Islet precursor cell (in vitro differentiated cells): ENCODE data around the gene WBP1L.
"Not testable (repeated sequence)": the region's sequence is repeated elsewhere in the genome, so short reads cannot be mapped to it uniquely, and the experiment has no call there.

Experiments
- DNase-seq: peaks from one replicate; pipeline ENCODE4 v3.0.0-alpha.2; 2018

The WBP1L gene

GRCh38 chr10:102743588-102744373 is at the start of gene WBP1L:
Gene WBP1L (plus strand): TSS chr10:102743948. CDS start chr10:102744054, 106 bp downstream.
- DNase-seq: peak; percentile 99

GRCh38 chr10:102695401-102695800 is 48.3 kb upstream of the WBP1L start:
- DNase-seq: not testable (repeated sequence)

GRCh38 chr10:102696736-102697135 is 47.0 kb upstream of the WBP1L start:
- no peak for DNase-seq

GRCh38 chr10:102698894-102699293 is 44.9 kb upstream of the WBP1L start:
- no peak for DNase-seq

- no peak for DNase-seq
Observed at GRCh38 chr10:102701272-102701671, 42.5 kb upstream of the WBP1L start.

- DNase-seq: no peak
Observed at GRCh38 chr10:102701796-102702195, 42.0 kb upstream of the WBP1L start.

GRCh38 chr10:102702742-102703141 is 41.0 kb upstream of the WBP1L start:
- no peak for DNase-seq

GRCh38 chr10:102704915-102705314 is 38.8 kb upstream of the WBP1L start:
- no peak for DNase-seq

- DNase-seq: no peak
Observed at GRCh38 chr10:102705531-102705930, 38.2 kb upstream of the WBP1L start.

GRCh38 chr10:102710609-102711008 is 33.1 kb upstream of the WBP1L start:
- no peak for DNase-seq

- no peak for DNase-seq
Observed at GRCh38 chr10:102712089-102712488, 31.7 kb upstream of the WBP1L start.

- no peak for DNase-seq
Observed at GRCh38 chr10:102712843-102713538, 30.8 kb upstream of the WBP1L start.

GRCh38 chr10:102713539-102713813 is 30.3 kb upstream of the WBP1L start:
- no peak for DNase-seq

- peak; percentile 100 for DNase-seq
Observed at GRCh38 chr10:102713814-102714620, 29.7 kb upstream of the WBP1L start, which contains the start of gene ARL3. Gene ARL3 (minus strand): TSS chr10:102714397. CDS start chr10:102714275, 122 bp downstream.

GRCh38 chr10:102714621-102715455 is 28.9 kb upstream of the WBP1L start, which contains the start of gene SFXN2:
Gene SFXN2 (plus strand): TSS chr10:102714636. CDS start chr10:102726637, 12,001 bp downstream.
- DNase-seq: no peak

GRCh38 chr10:102715880-102716279 is 27.9 kb upstream of the WBP1L start:
- no peak for DNase-seq

- not testable (repeated sequence) for DNase-seq
Observed at GRCh38 chr10:102716900-102717565, 26.7 kb upstream of the WBP1L start.

- peak; percentile 96 for DNase-seq
Observed at GRCh38 chr10:102718220-102718619, 25.5 kb upstream of the WBP1L start.

- DNase-seq: no peak
Observed at GRCh38 chr10:102720337-102720736, 23.4 kb upstream of the WBP1L start.

GRCh38 chr10:102720775-102721301 is 22.9 kb upstream of the WBP1L start:
- DNase-seq: no peak

GRCh38 chr10:102721954-102722353 is 21.8 kb upstream of the WBP1L start:
- DNase-seq: no peak

- DNase-seq: no peak
Observed at GRCh38 chr10:102723989-102724388, 19.8 kb upstream of the WBP1L start.
